ENCODE results near the gene SLC6A7. TPM values are rescaled to one million over a fixed set of nuclear protein-coding genes. Genes with fewer than 3 reads are reported as not detected.

SLC6A7 gene
- total RNA-seq, 1 donor from 2014 or later: not detected

GRCh38 chr5:150236313-150236712 lies 46.5 kb downstream of the SLC6A7 start:
- peaks cover 2% of the 10 kb centered on the region for H3K9me3 Mint-ChIP-seq (ENCODE audit: unreplicated experiment)
- TF ChIP-seq CTCF (IDR thresholded peaks at IDR 0.05; ENCODE audit: partially characterized antibody, unreplicated experiment): no peak

GRCh38 chr5:150236981-150237754 lies 47.3 kb downstream of the SLC6A7 start:
- Mint-ChIP-seq H3K9me3 (ENCODE audit: unreplicated experiment) (peaks cover 2% of the 10 kb centered on the region), H3K36me3 (ENCODE audit: unreplicated experiment) (no peaks in the 10 kb centered on the region), H3K27ac (ENCODE audit: unreplicated experiment) (no peak overlapping the region), H3K27me3 (ENCODE audit: unreplicated experiment) (peaks cover 7% of the 10 kb centered on the region), H3K4me3 (ENCODE audit: unreplicated experiment) (no peak overlapping the region), H3K4me1 (ENCODE audit: low read depth, unreplicated experiment) (peaks cover 17% of the 10 kb centered on the region)
- no peak for DNase-seq
- no peak for TF ChIP-seq CTCF (IDR thresholded peaks at IDR 0.05; ENCODE audit: partially characterized antibody, unreplicated experiment)

More at GRCh38 chr5:150236313-150236712, 46.5 kb downstream of the SLC6A7 start:
- Mint-ChIP-seq H3K4me1 (ENCODE audit: low read depth, unreplicated experiment) (peaks cover 17% of the 10 kb centered on the region), H3K4me3 (ENCODE audit: unreplicated experiment) (no peak overlapping the region), H3K27ac (ENCODE audit: unreplicated experiment) (no peak overlapping the region), H3K36me3 (ENCODE audit: unreplicated experiment) (no peaks in the 10 kb centered on the region), H3K27me3 (ENCODE audit: unreplicated experiment) (peaks cover 7% of the 10 kb centered on the region)
- no peak for DNase-seq

- peaks cover 2% of the 10 kb centered on the region for H3K9me3 Mint-ChIP-seq (ENCODE audit: unreplicated experiment)
- DNase-seq: no peak
- TF ChIP-seq CTCF (IDR thresholded peaks at IDR 0.05; ENCODE audit: partially characterized antibody, unreplicated experiment): no peak
- no peak overlapping the region for H3K4me3 Mint-ChIP-seq (ENCODE audit: unreplicated experiment)
- H3K4me1 Mint-ChIP-seq (ENCODE audit: low read depth, unreplicated experiment): peaks cover 17% of the 10 kb centered on the region
- peaks cover 7% of the 10 kb centered on the region for H3K27me3 Mint-ChIP-seq (ENCODE audit: unreplicated experiment)
- H3K27ac Mint-ChIP-seq (ENCODE audit: unreplicated experiment): no peak overlapping the region
- no peaks in the 10 kb centered on the region for H3K36me3 Mint-ChIP-seq (ENCODE audit: unreplicated experiment)
Measured at GRCh38 chr5:150238646-150239045, 48.8 kb downstream of the SLC6A7 start.

GRCh38 chr5:150239099-150239793 lies 49.4 kb downstream of the SLC6A7 start:
- DNase-seq: no peak
- Mint-ChIP-seq H3K9me3 (ENCODE audit: unreplicated experiment) (peaks cover 2% of the 10 kb centered on the region), H3K4me1 (ENCODE audit: low read depth, unreplicated experiment) (peaks cover 20% of the 10 kb centered on the region), H3K27ac (ENCODE audit: unreplicated experiment) (no peak overlapping the region), H3K27me3 (ENCODE audit: unreplicated experiment) (peaks cover 9% of the 10 kb centered on the region), H3K4me3 (ENCODE audit: unreplicated experiment) (no peak overlapping the region), H3K36me3 (ENCODE audit: unreplicated experiment) (no peaks in the 10 kb centered on the region)
- no peak for TF ChIP-seq CTCF (IDR thresholded peaks at IDR 0.05; ENCODE audit: partially characterized antibody, unreplicated experiment)

GRCh38 chr5:150239794-150240122 lies 49.9 kb downstream of the SLC6A7 start:
- Mint-ChIP-seq H3K4me1 (ENCODE audit: low read depth, unreplicated experiment) (peaks cover 18% of the 10 kb centered on the region), H3K27ac (ENCODE audit: unreplicated experiment) (no peak overlapping the region), H3K4me3 (ENCODE audit: unreplicated experiment) (no peak overlapping the region), H3K36me3 (ENCODE audit: unreplicated experiment) (no peaks in the 10 kb centered on the region), H3K27me3 (ENCODE audit: unreplicated experiment) (peaks cover 9% of the 10 kb centered on the region), H3K9me3 (ENCODE audit: unreplicated experiment) (peaks cover 2% of the 10 kb centered on the region)
- no peak for DNase-seq
- no peak for TF ChIP-seq CTCF (IDR thresholded peaks at IDR 0.05; ENCODE audit: partially characterized antibody, unreplicated experiment)
